GM20431 (cell line): Measurements from ENCODE around the gene URB2.
"Not testable (repeated sequence)": the region's sequence is repeated elsewhere in the genome, so short reads cannot be mapped to it uniquely, and the experiment has no call there.

Source experiments
- in situ Hi-C: fragments of 300-500 bp; cut with MseI, MboI; formaldehyde crosslinking; loops from one replicate; pipeline ENCODE4 v1.15.0; 2020; ENCODE audit warnings: low sequenced_read_pairs; ENCODE audit not compliant: unreplicated experiment

The URB2 gene

GRCh38 chr1:229625915-229626831, at the start of gene URB2, which contains the start of gene TAF5L:
Gene URB2 (plus strand): TSS chr1:229626247. CDS start chr1:229627634, 1,387 bp downstream.
Gene TAF5L (minus strand): TSS chr1:229626122. CDS start chr1:229614482, 11,640 bp downstream.
- in situ Hi-C loops, result no loop called here

- in situ Hi-C loops, result no loop called here
These were observed 47.6 kb upstream of the URB2 start for GRCh38 chr1:229578168-229579058.

- in situ Hi-C loops, result no loop called here
These were observed 46.9 kb upstream of the URB2 start for GRCh38 chr1:229579059-229579673.

GRCh38 chr1:229581485-229581884, 44.6 kb upstream of the URB2 start:
- in situ Hi-C loops, result no loop called here

GRCh38 chr1:229582011-229582694, 43.9 kb upstream of the URB2 start:
- in situ Hi-C loops, result no loop called here

- in situ Hi-C loops, result no loop called here
These were observed 43.3 kb upstream of the URB2 start for GRCh38 chr1:229582715-229583114.

- in situ Hi-C loops, result no loop called here
These were observed 40.7 kb upstream of the URB2 start for GRCh38 chr1:229585338-229585737.

GRCh38 chr1:229590119-229590518, 35.9 kb upstream of the URB2 start:
- in situ Hi-C loops, result no loop called here

GRCh38 chr1:229593800-229594199, 32.2 kb upstream of the URB2 start:
- in situ Hi-C loops, result no loop called here

GRCh38 chr1:229594227-229595008, 31.6 kb upstream of the URB2 start:
- in situ Hi-C loops, result no loop called here

GRCh38 chr1:229595876-229596275, 30.2 kb upstream of the URB2 start:
- in situ Hi-C loops, result not testable (repeated sequence)

- in situ Hi-C loops, result no loop called here
These were observed 28.9 kb upstream of the URB2 start for GRCh38 chr1:229596925-229597699.

GRCh38 chr1:229597877-229598276, 28.2 kb upstream of the URB2 start:
- in situ Hi-C loops, result no loop called here

GRCh38 chr1:229599218-229599954, 26.7 kb upstream of the URB2 start:
- in situ Hi-C loops, result no loop called here

- in situ Hi-C loops, result no loop called here
These were observed 25.8 kb upstream of the URB2 start for GRCh38 chr1:229600229-229600628.

GRCh38 chr1:229603371-229604005, 22.6 kb upstream of the URB2 start:
- in situ Hi-C loops, result no loop called here

- in situ Hi-C loops, result no loop called here
These were observed 18.7 kb upstream of the URB2 start for GRCh38 chr1:229607370-229607769.
